HG02884 (cell line): Measurements from ENCODE around the gene BEST2.
A peak's percentile ranks its signal among the peaks of the same experiment; 100 is the strongest.
"Not testable (repeated sequence)": the region's sequence is repeated elsewhere in the genome, so short reads cannot be mapped to it uniquely, and the experiment has no call there.

ENCODE experiments used
- ATAC-seq: cut with Tn5 transposase; IDR thresholded peaks from one replicate; pipeline ENCODE4 v1.9.1; 2021; ENCODE audit warnings: mild to moderate bottlenecking, moderate library complexity; ENCODE audit not compliant: unreplicated experiment

Gene BEST2

DNA sequence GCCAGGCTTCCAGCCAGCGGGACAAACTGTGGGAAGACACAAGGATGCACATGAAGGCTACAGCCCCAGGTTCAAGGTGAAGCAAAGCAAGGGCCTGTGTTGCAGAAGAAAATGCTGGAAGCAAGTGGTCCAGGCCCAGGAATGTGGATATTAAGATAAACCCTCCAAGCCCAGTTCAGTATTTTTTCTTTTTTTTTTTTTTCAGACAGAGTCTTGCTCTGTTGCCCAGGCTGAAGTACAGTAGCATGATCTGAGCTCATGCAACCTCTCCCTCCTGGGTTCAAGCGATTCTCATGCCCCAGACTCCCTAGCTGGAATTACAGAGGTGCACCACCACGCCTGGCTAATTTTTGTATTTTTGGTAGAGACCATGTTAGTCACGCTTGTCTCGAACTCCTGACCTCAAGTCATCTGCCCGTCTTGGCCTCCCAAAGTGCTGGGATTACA, 45.6 kb downstream of the BEST2 start:
- ATAC-seq, result no peak

GRCh38 chr19:12797607-12798006, 46.0 kb downstream of the BEST2 start:
- ATAC-seq, result not testable (repeated sequence)

DNA sequence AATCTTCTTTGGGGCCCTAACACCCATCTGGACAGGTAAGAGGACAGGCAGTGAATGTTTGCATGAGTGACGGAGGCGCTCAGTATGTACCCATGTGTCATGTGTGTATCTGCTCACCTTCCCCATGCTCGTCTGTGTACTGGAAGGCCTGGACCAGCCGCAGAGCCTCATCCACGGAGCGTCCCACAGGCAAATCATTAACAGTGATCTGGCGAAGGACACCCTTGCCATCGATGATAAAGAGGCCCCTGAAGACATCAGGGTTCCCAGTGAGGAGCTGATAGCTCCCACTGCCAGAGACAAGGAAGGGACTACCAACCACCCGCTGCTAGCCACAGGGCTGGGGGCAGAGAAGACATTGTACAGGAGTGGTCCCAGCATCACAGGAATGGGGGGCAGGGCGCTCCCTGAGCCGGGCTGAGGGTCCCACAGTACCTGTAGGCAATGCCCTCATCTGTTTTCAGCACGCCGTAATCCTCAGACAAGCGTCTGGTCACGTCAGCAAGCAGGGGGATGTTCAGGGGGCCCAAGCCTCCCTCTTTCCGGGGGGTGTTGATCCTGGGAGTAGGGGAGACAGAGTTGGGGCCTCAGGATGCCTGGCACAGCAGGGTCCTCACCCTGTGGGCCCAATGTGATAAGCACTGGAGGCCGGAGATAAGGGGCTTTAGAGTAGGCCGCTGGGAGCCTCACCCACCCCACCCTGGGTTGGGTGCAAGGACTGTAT, 48.3 kb downstream of the BEST2 start:
- no peak for ATAC-seq

- no peak for ATAC-seq
These were observed 48.8 kb downstream of the BEST2 start for GRCh38 chr19:12800466-12800770.

- no peak for ATAC-seq
These were observed 49.4 kb downstream of the BEST2 start for GRCh38 chr19:12800923-12801465.

- no peak for ATAC-seq
These were observed 50.1 kb downstream of the BEST2 start, which contains the start of the genes PRDX2 and THSD8 for GRCh38 chr19:12801466-12802266. Gene PRDX2, minus strand, starts transcription at chr19:12801800. Its CDS starts 539 bp downstream, at chr19:12801261. Gene THSD8, plus strand, starts transcription at chr19:12802069. Its CDS starts 3 bp downstream, at chr19:12802072.

DNA sequence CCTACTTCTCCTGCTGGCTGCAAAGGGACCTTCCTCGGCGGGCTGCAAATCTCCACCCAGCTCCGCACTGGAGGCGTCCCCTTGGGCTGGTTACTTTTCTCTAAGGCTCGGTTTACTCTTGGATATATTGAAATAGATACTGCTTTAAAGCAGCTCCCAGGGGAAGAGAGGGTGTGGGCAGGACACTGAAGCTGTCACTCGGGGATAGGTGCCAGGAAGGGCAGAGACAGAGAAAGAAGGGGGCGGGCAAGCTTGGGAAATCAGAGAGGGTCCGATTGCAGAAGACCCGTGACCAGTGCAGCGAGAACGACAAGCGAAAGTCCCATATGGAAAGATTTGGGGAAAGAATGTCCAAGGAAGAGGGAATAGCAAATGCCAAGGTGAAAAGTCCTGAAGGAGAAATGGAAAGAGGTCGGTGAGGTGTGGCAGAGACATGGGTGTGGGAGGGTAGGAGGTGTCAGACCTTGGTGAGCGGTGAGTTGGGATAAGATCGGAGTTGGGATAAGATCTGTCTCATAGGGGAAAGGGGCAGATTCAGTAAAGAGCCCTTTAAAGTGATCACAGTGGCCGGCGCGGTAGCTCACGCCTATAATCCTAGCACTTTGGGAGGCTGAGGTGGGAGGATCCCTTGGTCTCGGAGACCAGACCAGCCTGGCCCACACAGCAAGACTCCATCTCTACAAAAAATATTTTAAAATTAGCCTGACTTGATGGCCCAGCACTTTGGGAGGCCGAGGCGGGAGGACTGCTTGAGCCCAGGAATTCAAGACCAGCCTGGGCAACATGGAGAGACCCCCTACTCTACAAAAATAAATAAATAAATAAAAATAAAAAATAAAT, 50.9 kb downstream of the BEST2 start:
- no peak for ATAC-seq

GRCh38 chr19:12804051-12804450, 52.5 kb downstream of the BEST2 start:
- ATAC-seq, result no peak

- ATAC-seq, result peak; percentile 69
These were observed 54.9 kb downstream of the BEST2 start, which contains the start of gene RNASEH2A for GRCh38 chr19:12806242-12807081. Gene RNASEH2A, plus strand, starts transcription at chr19:12806584. Its CDS starts 90 bp downstream, at chr19:12806674.
